DMS 273 (cell line): ENCODE results near the gene PCGF1.
"Not testable (repeated sequence)": the region's sequence is repeated elsewhere in the genome, so short reads cannot be mapped to it uniquely, and the experiment has no call there.

Experiments
- DNase-seq: peaks from one replicate; lab custom pipeline; 2025; ENCODE audit not compliant: unreplicated experiment; lab: John Stamatoyannopoulos, UW

PCGF1 gene

GRCh38 chr2:74474481-74474880 lies 33.0 kb downstream of the PCGF1 start:
- DNase-seq = no peak

GRCh38 chr2:74472945-74473258 lies 34.6 kb downstream of the PCGF1 start:
- DNase-seq = no peak

- peak; percentile 97 for DNase-seq
Observed at GRCh38 chr2:74472086-74472944, 35.2 kb downstream of the PCGF1 start, which contains the start of gene MRPL53. Gene MRPL53, minus strand, starts transcription at chr2:74472680. Its CDS starts 20 bp downstream, at chr2:74472660.

GRCh38 chr2:74471332-74472065 lies 36.0 kb downstream of the PCGF1 start:
- DNase-seq = no peak

- DNase-seq = not testable (repeated sequence)
Observed at GRCh38 chr2:74470742-74471141, 36.8 kb downstream of the PCGF1 start.

- no peak for DNase-seq
Observed at GRCh38 chr2:74464406-74464805, 43.1 kb downstream of the PCGF1 start.

- DNase-seq = no peak
Observed at GRCh38 chr2:74462786-74463105, 44.7 kb downstream of the PCGF1 start.

- no peak for DNase-seq
Observed at GRCh38 chr2:74462054-74462785, 45.3 kb downstream of the PCGF1 start.

GRCh38 chr2:74461187-74462053 lies 46.1 kb downstream of the PCGF1 start:
- DNase-seq = peak; percentile 48

GRCh38 chr2:74460187-74460586 lies 47.3 kb downstream of the PCGF1 start:
- DNase-seq = not testable (repeated sequence)

GRCh38 chr2:74459503-74460118 lies 47.9 kb downstream of the PCGF1 start:
- not testable (repeated sequence) for DNase-seq

GRCh38 chr2:74458938-74459363 lies 48.5 kb downstream of the PCGF1 start:
- peak; percentile 48 for DNase-seq

GRCh38 chr2:74458132-74458937 lies 49.2 kb downstream of the PCGF1 start, which contains the start of gene WBP1:
Gene WBP1, plus strand, starts transcription at chr2:74458438. Its CDS starts 165 bp downstream, at chr2:74458603.
- peak; percentile 100 for DNase-seq

GRCh38 chr2:74457549-74458131 lies 49.9 kb downstream of the PCGF1 start:
- DNase-seq = peak; percentile 85

- no peak for DNase-seq
Observed at GRCh38 chr2:74457129-74457548, 50.4 kb downstream of the PCGF1 start.
